ENCODE data around the gene ABCF2.

The ABCF2 gene

DNA sequence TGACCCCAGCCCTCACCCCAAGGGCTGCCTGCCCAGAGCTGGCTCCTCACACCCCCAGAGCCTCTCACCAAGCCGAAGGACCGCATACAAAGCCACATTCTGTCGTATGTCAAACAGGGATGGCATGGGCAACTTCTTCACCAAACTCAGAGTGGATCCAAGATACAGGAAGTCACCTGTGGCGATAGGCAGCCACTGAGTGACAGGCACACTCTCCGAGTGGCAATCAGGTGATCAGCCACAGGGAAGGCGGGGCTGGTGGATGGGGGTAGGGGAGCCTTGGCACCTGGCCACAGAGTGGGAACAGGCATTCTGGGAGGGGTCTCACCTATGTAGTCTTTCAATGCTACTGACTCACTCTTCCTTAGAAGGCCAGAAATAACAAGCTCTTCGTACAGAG is 32.8 kb downstream of the ABCF2 start:
- H3K4me2 ChIP-seq (ENCODE audit: low read length): no peak overlapping the region
- no peak overlapping the region for H3K4me3 ChIP-seq (ENCODE audit: low read depth, low read length, poor library complexity, severe bottlenecking)
- no peaks in the 10 kb centered on the region for H3K4me1 ChIP-seq (ENCODE audit: insufficient read depth, low read length, severe bottlenecking)
- H3K9me2 ChIP-seq (ENCODE audit: low read depth, low read length): no peaks in the 10 kb centered on the region
- H3K36me3 ChIP-seq (ENCODE audit: insufficient read depth, low read length): no peaks in the 10 kb centered on the region
- H2AFZ ChIP-seq (ENCODE audit: low read length): no peak overlapping the region
- no peaks in the 10 kb centered on the region for H3K9me3 ChIP-seq (ENCODE audit: low read length)
- TF ChIP-seq EZH2 (IDR thresholded peaks at IDR 0.05; ENCODE audit: borderline replicate concordance, low read length): no peak
- TF ChIP-seq, protein P1, sequence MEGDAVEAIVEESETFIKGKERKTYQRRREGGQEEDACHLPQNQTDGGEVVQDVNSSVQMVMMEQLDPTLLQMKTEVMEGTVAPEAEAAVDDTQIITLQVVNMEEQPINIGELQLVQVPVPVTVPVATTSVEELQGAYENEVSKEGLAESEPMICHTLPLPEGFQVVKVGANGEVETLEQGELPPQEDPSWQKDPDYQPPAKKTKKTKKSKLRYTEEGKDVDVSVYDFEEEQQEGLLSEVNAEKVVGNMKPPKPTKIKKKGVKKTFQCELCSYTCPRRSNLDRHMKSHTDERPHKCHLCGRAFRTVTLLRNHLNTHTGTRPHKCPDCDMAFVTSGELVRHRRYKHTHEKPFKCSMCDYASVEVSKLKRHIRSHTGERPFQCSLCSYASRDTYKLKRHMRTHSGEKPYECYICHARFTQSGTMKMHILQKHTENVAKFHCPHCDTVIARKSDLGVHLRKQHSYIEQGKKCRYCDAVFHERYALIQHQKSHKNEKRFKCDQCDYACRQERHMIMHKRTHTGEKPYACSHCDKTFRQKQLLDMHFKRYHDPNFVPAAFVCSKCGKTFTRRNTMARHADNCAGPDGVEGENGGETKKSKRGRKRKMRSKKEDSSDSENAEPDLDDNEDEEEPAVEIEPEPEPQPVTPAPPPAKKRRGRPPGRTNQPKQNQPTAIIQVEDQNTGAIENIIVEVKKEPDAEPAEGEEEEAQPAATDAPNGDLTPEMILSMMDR (IDR thresholded peaks at IDR 0.05; ENCODE audit: low read length): no peak
- peaks cover 10% of the 10 kb centered on the region; the same call in 1 of the 2 replicates for H3K27me3 ChIP-seq (ENCODE audit: insufficient read depth, low read length)
- H3K79me2 ChIP-seq (ENCODE audit: insufficient read depth, low read length): no peaks in the 10 kb centered on the region
- H4K20me1 ChIP-seq (ENCODE audit: insufficient read depth, low read length): no peaks in the 10 kb centered on the region
- no peak overlapping the region for H3K9ac ChIP-seq (ENCODE audit: low read length)
- H3K27ac ChIP-seq (ENCODE audit: low read depth, low read length, poor library complexity, severe bottlenecking): no peak overlapping the region
- no peaks in the 10 kb centered on the region for H3F3A ChIP-seq (ENCODE audit: insufficient read depth, low read length)

DNA sequence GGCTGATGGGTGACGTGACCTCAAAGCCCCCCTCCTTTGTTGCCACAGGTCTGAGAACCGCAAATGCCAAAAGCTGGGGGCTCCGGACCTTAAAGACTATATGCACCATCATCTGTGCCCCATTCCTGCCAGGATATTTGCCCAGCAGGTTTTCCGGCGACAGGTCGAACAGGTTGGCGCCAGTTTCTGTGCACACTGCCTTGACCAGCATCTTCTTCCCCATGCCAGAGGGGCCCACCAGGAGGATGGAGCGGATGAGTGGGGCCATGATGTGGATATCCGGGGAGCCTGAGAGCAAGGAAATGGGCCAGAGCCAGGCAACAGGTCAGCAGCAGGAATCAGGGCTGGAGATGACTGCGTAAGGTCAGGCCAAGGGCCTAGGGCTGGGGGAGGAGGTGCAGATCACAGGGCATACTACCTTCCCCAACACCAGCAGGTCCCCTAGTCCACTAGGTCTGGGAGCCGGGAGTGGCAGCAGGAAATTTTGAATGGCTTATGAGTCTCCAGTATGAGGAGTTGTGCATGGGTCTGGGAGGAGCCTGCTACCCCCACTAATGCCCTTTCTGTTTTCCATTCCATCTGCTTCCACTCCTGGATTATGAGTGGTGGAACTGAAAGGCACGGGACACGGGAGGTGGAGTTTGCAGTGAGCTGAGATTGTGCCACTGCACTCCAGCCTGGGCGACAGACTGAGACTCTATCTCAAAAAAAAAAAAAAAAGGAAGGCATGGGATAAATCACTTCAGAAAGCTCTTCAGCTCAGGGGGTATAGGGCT is 33.6 kb downstream of the ABCF2 start:
- Histone ChIP-seq H3F3A (ENCODE audit: insufficient read depth, low read length) (no peaks in the 10 kb centered on the region), H3K4me2 (ENCODE audit: low read length) (no peak overlapping the region), H3K9ac (ENCODE audit: low read length) (no peak overlapping the region), H3K4me1 (ENCODE audit: insufficient read depth, low read length, severe bottlenecking) (no peaks in the 10 kb centered on the region), H3K27me3 (ENCODE audit: insufficient read depth, low read length) (peaks cover 10% of the 10 kb centered on the region; the same call in 1 of the 2 replicates), H2AFZ (ENCODE audit: low read length) (no peak overlapping the region), H3K4me3 (ENCODE audit: low read depth, low read length, poor library complexity, severe bottlenecking) (no peak overlapping the region), H3K9me2 (ENCODE audit: low read depth, low read length) (no peaks in the 10 kb centered on the region), H3K9me3 (ENCODE audit: low read length) (no peaks in the 10 kb centered on the region), H4K20me1 (ENCODE audit: insufficient read depth, low read length) (no peaks in the 10 kb centered on the region), H3K36me3 (ENCODE audit: insufficient read depth, low read length) (no peaks in the 10 kb centered on the region), H3K79me2 (ENCODE audit: insufficient read depth, low read length) (no peaks in the 10 kb centered on the region), H3K27ac (ENCODE audit: low read depth, low read length, poor library complexity, severe bottlenecking) (no peak overlapping the region)
- no peak for TF ChIP-seq EZH2 (IDR thresholded peaks at IDR 0.05; ENCODE audit: borderline replicate concordance, low read length)
- TF ChIP-seq, protein P1 (IDR thresholded peaks at IDR 0.05; ENCODE audit: low read length): no peak

DNA sequence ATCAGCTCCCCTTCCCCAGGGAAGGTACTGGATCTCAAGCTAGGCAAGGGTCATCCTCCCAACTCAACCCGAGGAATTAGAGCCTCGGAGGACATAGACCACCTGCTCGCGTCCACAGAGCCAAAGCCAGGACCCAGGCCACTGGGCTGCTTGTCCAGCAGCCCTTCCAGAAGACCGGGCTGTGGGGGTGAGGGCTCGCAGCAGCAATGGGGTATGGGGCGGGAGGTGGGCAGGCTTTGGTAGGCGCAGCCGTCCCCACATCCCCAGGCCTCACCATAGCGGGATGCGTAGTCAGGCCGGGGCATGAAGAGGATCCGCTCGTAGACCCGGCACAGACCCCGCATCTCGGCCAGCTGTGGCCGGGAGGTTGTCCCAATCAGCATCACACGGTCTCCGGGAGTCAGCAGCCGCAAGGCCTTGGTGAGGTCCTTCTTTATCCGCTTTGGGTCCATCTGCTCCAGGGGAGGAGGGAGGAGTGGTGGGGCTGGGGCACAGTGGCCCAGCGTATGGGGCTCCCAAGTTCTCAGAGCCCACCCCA is 34.9 kb downstream of the ABCF2 start:
- Histone ChIP-seq H4K20me1 (ENCODE audit: insufficient read depth, low read length) (no peaks in the 10 kb centered on the region), H3K4me2 (ENCODE audit: low read length) (no peak overlapping the region), H3K9ac (ENCODE audit: low read length) (no peak overlapping the region), H3K4me3 (ENCODE audit: low read depth, low read length, poor library complexity, severe bottlenecking) (no peak overlapping the region), H3K9me3 (ENCODE audit: low read length) (no peaks in the 10 kb centered on the region), H2AFZ (ENCODE audit: low read length) (no peak overlapping the region), H3K9me2 (ENCODE audit: low read depth, low read length) (no peaks in the 10 kb centered on the region), H3K4me1 (ENCODE audit: insufficient read depth, low read length, severe bottlenecking) (no peaks in the 10 kb centered on the region), H3K27me3 (ENCODE audit: insufficient read depth, low read length) (peaks cover 10% of the 10 kb centered on the region; the same call in 1 of the 2 replicates), H3K79me2 (ENCODE audit: insufficient read depth, low read length) (no peaks in the 10 kb centered on the region), H3K36me3 (ENCODE audit: insufficient read depth, low read length) (no peaks in the 10 kb centered on the region), H3F3A (ENCODE audit: insufficient read depth, low read length) (no peaks in the 10 kb centered on the region), H3K27ac (ENCODE audit: low read depth, low read length, poor library complexity, severe bottlenecking) (no peak overlapping the region)
- TF ChIP-seq, protein P1 (IDR thresholded peaks at IDR 0.05; ENCODE audit: low read length): no peak
- no peak for TF ChIP-seq EZH2 (IDR thresholded peaks at IDR 0.05; ENCODE audit: borderline replicate concordance, low read length)
